Measurements from ENCODE around the gene EEA1. TPM values are rescaled to one million over a fixed set of nuclear protein-coding genes. Genes with fewer than 3 reads are reported as not detected.

The EEA1 gene
- total RNA-seq, 1 experiment from 2014 or later: 14.9 TPM

- Histone ChIP-seq H2BK20ac (ENCODE audit: low read depth, low read length, poor library complexity, severe bottlenecking) (no peak overlapping the region), H3K9me3 (ENCODE audit: control insufficient read depth, low read depth, low read length) (no peaks in the 10 kb centered on the region), H3K14ac (ENCODE audit: insufficient read depth, low read length) (no peak overlapping the region), H2BK120ac (ENCODE audit: low read depth, low read length, poor library complexity, severe bottlenecking) (no peak overlapping the region), H2BK5ac (ENCODE audit: insufficient read length, low read length) (no peak overlapping the region), H4K8ac (replicated peaks; ENCODE audit: insufficient read length, low read depth, low read length) (no peak overlapping the region), H2BK12ac (ENCODE audit: insufficient read length, low read depth, low read length) (no peak overlapping the region), H3T11ph (ENCODE audit: low read length) (no peak overlapping the region), H3K4me1 (ENCODE audit: insufficient read depth, low read length) (no peaks in the 10 kb centered on the region), H4K20me1 (ENCODE audit: control insufficient read depth, insufficient read depth, insufficient read length) (no peaks in the 10 kb centered on the region), H4K5ac (ENCODE audit: insufficient read length, low read depth, low read length) (no peak overlapping the region), H3K9ac (ENCODE audit: extremely low read depth, insufficient read length, low read length) (no peak overlapping the region), H3K79me2 (ENCODE audit: insufficient read depth, low read length) (no peaks in the 10 kb centered on the region), H3K4ac (ENCODE audit: low read depth, low read length) (no peak overlapping the region), H2AFZ (ENCODE audit: low read length) (no peak overlapping the region), H3K27me3 (ENCODE audit: insufficient read depth, low read length) (no peaks in the 10 kb centered on the region), H4K91ac (ENCODE audit: insufficient read length, low read depth, low read length) (no peak overlapping the region), H3K27ac (ENCODE audit: insufficient read length, low read depth, low read length) (no peak overlapping the region), H3K56ac (ENCODE audit: insufficient read length, low read depth, low read length) (no peak overlapping the region), H3K79me1 (ENCODE audit: insufficient read depth, low read depth, low read length, poor library complexity, severe bottlenecking) (no peaks in the 10 kb centered on the region), H2BK15ac (ENCODE audit: low read depth, low read length) (no peak overlapping the region), H2AK5ac (ENCODE audit: insufficient read length, low read length) (no peak overlapping the region), H3K4me2 (ENCODE audit: insufficient read depth, insufficient read length, low read length) (no peak overlapping the region), H3K18ac (ENCODE audit: insufficient read length, low read depth, low read length) (no peak overlapping the region), H3K23ac (ENCODE audit: insufficient read length, low read depth, low read length) (no peak overlapping the region), H3K23me2 (ENCODE audit: insufficient read length, low read depth, low read length, poor library complexity, severe bottlenecking) (no peaks in the 10 kb centered on the region)
- no peak for DNase-seq
- peaks cover 0 to 2% (median 1%) of the 10 kb centered on the region in 3 experiments; a peak in 4 of 7 replicates for H3K36me3 Mint-ChIP-seq (ENCODE audit: insufficient read depth in 1 of 3, low read depth in 3 of 3)
- H3K27me3 Mint-ChIP-seq (ENCODE audit: low read depth): no peaks in the 10 kb centered on the region
- no peaks in the 10 kb centered on the region for H3K9me3 Mint-ChIP-seq
- TF ChIP-seq CTCF (conservative IDR thresholded peaks at IDR 0.05): no peak
- H3K4me3 Mint-ChIP-seq: no peak overlapping the region
- H3K4me1 Mint-ChIP-seq: peaks cover 8% of the 10 kb centered on the region in 2 experiments
- no CpG with 5 or more reads among the region's 1 CpG for WGBS (ENCODE audit: extremely low coverage, insufficient read length, low lambda C conversion rate)
- H3K27ac Mint-ChIP-seq: no peak overlapping the region; a peak in 1 of 7 replicates
Measured at GRCh38 chr12:92784356-92784755, 144.7 kb downstream of the EEA1 start.

All from H9 (cell line).